Measurements from ENCODE around the gene RABL6. TPM values are rescaled to one million over a fixed set of nuclear protein-coding genes. Genes with fewer than 3 reads are reported as not detected.

The RABL6 gene
- total and polyA plus RNA-seq, 8 donors, result 49.5 to 80.8 (median 62.3) TPM

DNA sequence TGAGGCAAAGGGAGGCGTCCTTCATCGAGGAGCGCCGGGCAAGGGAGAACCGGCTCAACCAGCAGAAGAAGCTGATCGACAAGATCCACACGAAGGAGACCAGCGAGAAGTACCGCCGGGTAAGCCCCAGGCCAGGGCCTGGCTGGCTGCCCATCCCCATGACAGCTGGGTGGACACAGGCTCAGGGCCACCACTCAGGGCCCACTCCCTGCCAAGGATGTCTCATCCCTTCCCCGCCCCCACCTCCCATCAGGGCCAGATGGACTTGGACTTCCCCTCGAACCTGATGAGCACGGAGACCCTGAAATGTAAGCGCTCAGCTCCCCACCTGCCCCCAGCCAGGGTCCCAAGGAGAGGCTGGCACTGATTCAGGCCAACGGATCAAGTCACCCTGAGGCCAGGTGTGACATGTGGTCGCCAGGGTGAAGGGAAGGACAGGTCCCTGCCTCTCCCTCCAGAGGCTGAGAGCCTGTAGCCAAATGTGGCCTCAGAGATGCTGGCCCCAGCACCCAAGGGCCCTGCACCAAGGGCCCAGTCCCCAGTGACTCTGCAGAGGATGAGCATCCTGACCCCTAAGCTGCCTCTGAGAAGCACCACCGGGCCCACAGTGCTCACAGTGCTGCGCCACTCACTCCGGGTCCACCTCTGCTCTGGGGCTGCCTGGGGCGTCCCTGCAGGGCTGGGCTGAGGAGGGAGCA is 3.1 kb upstream of the RABL6 start:
- no peak overlapping the region for H3K4me3 ChIP-seq
- peaks cover 16 to 31% of the 10 kb centered on the region in 2 donors for H3K27me3 ChIP-seq
- TF ChIP-seq, protein P1, sequence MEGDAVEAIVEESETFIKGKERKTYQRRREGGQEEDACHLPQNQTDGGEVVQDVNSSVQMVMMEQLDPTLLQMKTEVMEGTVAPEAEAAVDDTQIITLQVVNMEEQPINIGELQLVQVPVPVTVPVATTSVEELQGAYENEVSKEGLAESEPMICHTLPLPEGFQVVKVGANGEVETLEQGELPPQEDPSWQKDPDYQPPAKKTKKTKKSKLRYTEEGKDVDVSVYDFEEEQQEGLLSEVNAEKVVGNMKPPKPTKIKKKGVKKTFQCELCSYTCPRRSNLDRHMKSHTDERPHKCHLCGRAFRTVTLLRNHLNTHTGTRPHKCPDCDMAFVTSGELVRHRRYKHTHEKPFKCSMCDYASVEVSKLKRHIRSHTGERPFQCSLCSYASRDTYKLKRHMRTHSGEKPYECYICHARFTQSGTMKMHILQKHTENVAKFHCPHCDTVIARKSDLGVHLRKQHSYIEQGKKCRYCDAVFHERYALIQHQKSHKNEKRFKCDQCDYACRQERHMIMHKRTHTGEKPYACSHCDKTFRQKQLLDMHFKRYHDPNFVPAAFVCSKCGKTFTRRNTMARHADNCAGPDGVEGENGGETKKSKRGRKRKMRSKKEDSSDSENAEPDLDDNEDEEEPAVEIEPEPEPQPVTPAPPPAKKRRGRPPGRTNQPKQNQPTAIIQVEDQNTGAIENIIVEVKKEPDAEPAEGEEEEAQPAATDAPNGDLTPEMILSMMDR (IDR thresholded peaks at IDR 0.05), result no peak
- DNase-seq (peak in 1 of 4 donors; percentile 58), ATAC-seq (no peak)
- peaks cover 23 to 46% of the 10 kb centered on the region in 2 donors for H3K4me1 ChIP-seq
- H3K9me3 ChIP-seq, result no peaks in the 10 kb centered on the region
- H3K36me3 ChIP-seq, result peaks cover 0 to 2% of the 10 kb centered on the region in 2 donors
- H3K27ac ChIP-seq, result no peak overlapping the region
- intact Hi-C loops (cut with DNase I), result no loop called here

GRCh38 chr9:136805207-136805740 is 2.5 kb upstream of the RABL6 start:
- intact Hi-C loops (cut with DNase I), result no loop called here
- peaks cover 0 to 6% of the 10 kb centered on the region in 2 donors for H3K36me3 ChIP-seq
- H3K27ac ChIP-seq, result no peak overlapping the region
- TF ChIP-seq, protein P1 (IDR thresholded peaks at IDR 0.05), result no peak
- H3K4me1 ChIP-seq, result peaks cover 21 to 46% of the 10 kb centered on the region in 2 donors
- no peaks in the 10 kb centered on the region for H3K9me3 ChIP-seq
- no peak for ATAC-seq
- DNase-seq, result peak in 1 of 4 donors; percentile 35
- peaks cover 12 to 24% of the 10 kb centered on the region in 2 donors for H3K27me3 ChIP-seq
- H3K4me3 ChIP-seq, result no peak overlapping the region

GRCh38 chr9:136806067-136806466 is 1.7 kb upstream of the RABL6 start:
- ATAC-seq, result no peak
- intact Hi-C loops (cut with DNase I), result no loop called here
- TF ChIP-seq, protein P1 (IDR thresholded peaks at IDR 0.05), result no peak

DNA sequence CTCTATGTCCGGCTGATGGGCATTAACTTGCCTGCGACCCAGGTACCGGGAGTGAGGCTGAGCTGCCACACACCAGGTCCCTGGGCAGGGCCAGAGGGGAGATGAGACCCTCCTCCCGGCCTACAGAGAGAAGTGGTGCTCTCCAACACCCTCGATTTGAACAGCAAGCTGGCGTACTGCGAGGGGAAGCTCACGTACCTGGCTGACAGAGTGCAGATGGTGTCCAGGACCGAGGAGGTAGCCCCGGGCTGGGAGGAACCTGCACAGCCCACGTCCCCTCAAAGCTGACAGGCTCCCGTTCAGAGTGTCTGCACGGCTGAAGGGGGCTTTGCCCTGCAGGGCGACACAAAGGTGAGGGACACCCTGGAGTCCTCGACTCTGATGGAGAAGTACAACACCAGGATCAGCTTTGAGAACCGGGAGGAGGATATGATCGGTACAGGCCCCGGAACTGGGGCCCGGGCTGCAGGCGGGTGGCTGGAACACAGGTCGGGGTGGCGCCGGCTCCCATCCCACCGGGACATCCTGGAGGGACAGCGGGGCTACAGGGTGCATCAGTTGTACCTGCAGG is 1.0 kb upstream of the RABL6 start:
- H3K36me3 ChIP-seq, result peaks cover 0 to 16% of the 10 kb centered on the region in 2 donors
- peak overlapping the region; percentile 90 to 93 for H3K27ac ChIP-seq
- peak in 1 of 4 donors; percentile 76 for DNase-seq
- intact Hi-C loops (cut with DNase I), result no loop called here
- H3K4me3 ChIP-seq, result peak overlapping the region; percentile 78 to 93
- H3K27me3 ChIP-seq, result peaks cover 3 to 10% of the 10 kb centered on the region in 2 donors
- peaks cover 15 to 41% of the 10 kb centered on the region in 2 donors for H3K4me1 ChIP-seq
- ATAC-seq, result no peak
- H3K9me3 ChIP-seq, result no peaks in the 10 kb centered on the region
- TF ChIP-seq, protein P1 (IDR thresholded peaks at IDR 0.05), result no peak

More at GRCh38 chr9:136806067-136806466, 1.7 kb upstream of the RABL6 start:
- Histone ChIP-seq H3K27me3 (peaks cover 10 to 16% of the 10 kb centered on the region in 2 donors), H3K36me3 (peaks cover 0 to 14% of the 10 kb centered on the region in 2 donors), H3K4me3 (no peak overlapping the region), H3K4me1 (peaks cover 15 to 46% of the 10 kb centered on the region in 2 donors), H3K9me3 (no peaks in the 10 kb centered on the region), H3K27ac (no peak overlapping the region)
- DNase-seq, result peak in 1 of 4 donors; percentile 73
